Measurements from ENCODE around the gene TUBE1.
A peak's percentile ranks its signal among the peaks of the same experiment; 100 is the strongest.

Gene TUBE1

GRCh38 chr6:112032728-112033127 is 54.6 kb downstream of the TUBE1 start:
- Histone ChIP-seq H4K12ac (ENCODE audit: low read depth, low read length) (no peak overlapping the region), H3K18ac (ENCODE audit: low read length) (no peak overlapping the region), H3K79me1 (ENCODE audit: low read length) (no peaks in the 10 kb centered on the region), H3K23ac (ENCODE audit: low read length) (no peak overlapping the region), H3K79me2 (ENCODE audit: control insufficient read depth, insufficient read depth, low read length, poor library complexity) (no peaks in the 10 kb centered on the region), H3K4me1 (ENCODE audit: control insufficient read depth in 1 of 2, insufficient read depth in 2 of 2, low read length in 2 of 2) (no peaks in the 10 kb centered on the region), H2AFZ (ENCODE audit: insufficient read depth, low read length, poor library complexity) (no peak overlapping the region), H3K36me3 (ENCODE audit: control insufficient read depth in 1 of 2, insufficient read depth in 2 of 2, low read length in 2 of 2) (no peaks in the 10 kb centered on the region), H4K8ac (ENCODE audit: low read depth, low read length) (no peak overlapping the region), H2AK5ac (ENCODE audit: low read length) (no peak overlapping the region), H3K14ac (ENCODE audit: low read length) (no peak overlapping the region), H3K4me3 (ENCODE audit: low read depth, low read length) (no peak overlapping the region), H4K91ac (ENCODE audit: low read depth, low read length) (no peak overlapping the region), H2BK12ac (ENCODE audit: low read length) (no peak overlapping the region), H3K27ac (ENCODE audit: low read depth, low read length) (no peak overlapping the region), H3K4me2 (ENCODE audit: low read length) (no peak overlapping the region), H3K9me3 (ENCODE audit: insufficient read depth, low read depth, low read length) (no peaks in the 10 kb centered on the region), H3K27me3 (ENCODE audit: insufficient read depth, low read length) (no peaks in the 10 kb centered on the region), H3K9ac (ENCODE audit: low read length) (no peak overlapping the region), H3K4ac (ENCODE audit: low read depth, low read length) (no peak overlapping the region), H2BK120ac (ENCODE audit: insufficient read depth, low read length, poor library complexity) (no peak overlapping the region), H2BK5ac (ENCODE audit: low read depth, low read length, poor library complexity) (no peak overlapping the region)
- WGBS (ENCODE audit: extremely low coverage, insufficient coverage, insufficient read length) = no CpG with 5 or more reads among the region's 6 CpGs
- no peak for DNase-seq

DNA sequence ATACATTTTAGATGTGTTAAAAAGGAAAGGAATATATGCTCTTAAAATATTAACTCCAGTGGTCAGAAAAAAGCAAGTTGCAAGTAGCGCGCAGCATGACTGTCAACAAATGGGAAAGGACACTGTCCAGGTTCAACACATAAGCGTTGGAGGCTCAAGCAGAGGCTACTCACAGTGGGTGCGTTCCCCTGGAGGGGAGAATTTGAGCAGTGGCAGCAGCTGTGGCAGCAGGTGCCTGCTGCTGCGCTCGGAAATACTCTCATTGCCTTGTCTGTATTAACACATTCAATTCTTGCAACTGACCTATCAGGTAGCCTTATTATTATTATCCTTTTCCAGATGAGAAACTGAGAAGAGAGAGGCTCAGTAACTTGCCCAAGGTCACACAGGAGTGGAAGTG is 55.3 kb downstream of the TUBE1 start:
- Histone ChIP-seq H4K8ac (ENCODE audit: low read depth, low read length) (no peak overlapping the region), H3K9me3 (ENCODE audit: insufficient read depth, low read depth, low read length) (no peaks in the 10 kb centered on the region), H3K4me2 (ENCODE audit: low read length) (no peak overlapping the region), H3K36me3 (ENCODE audit: control insufficient read depth in 1 of 2, insufficient read depth in 2 of 2, low read length in 2 of 2) (no peaks in the 10 kb centered on the region), H3K23ac (ENCODE audit: low read length) (no peak overlapping the region), H3K4me1 (ENCODE audit: control insufficient read depth in 1 of 2, insufficient read depth in 2 of 2, low read length in 2 of 2) (peaks cover 3 to 4% of the 10 kb centered on the region in 2 experiments), H2BK5ac (ENCODE audit: low read depth, low read length, poor library complexity) (no peak overlapping the region), H4K91ac (ENCODE audit: low read depth, low read length) (no peak overlapping the region), H3K4ac (ENCODE audit: low read depth, low read length) (no peak overlapping the region), H2BK120ac (ENCODE audit: insufficient read depth, low read length, poor library complexity) (no peak overlapping the region), H3K27ac (ENCODE audit: low read depth, low read length) (no peak overlapping the region), H3K14ac (ENCODE audit: low read length) (no peak overlapping the region), H4K12ac (ENCODE audit: low read depth, low read length) (no peak overlapping the region), H3K18ac (ENCODE audit: low read length) (no peak overlapping the region), H3K27me3 (ENCODE audit: insufficient read depth, low read length) (no peaks in the 10 kb centered on the region), H2AFZ (ENCODE audit: insufficient read depth, low read length, poor library complexity) (no peak overlapping the region), H3K79me1 (ENCODE audit: low read length) (no peaks in the 10 kb centered on the region), H2BK12ac (ENCODE audit: low read length) (no peak overlapping the region), H3K79me2 (ENCODE audit: control insufficient read depth, insufficient read depth, low read length, poor library complexity) (peaks cover 3% of the 10 kb centered on the region), H2AK5ac (ENCODE audit: low read length) (no peak overlapping the region), H3K9ac (ENCODE audit: low read length) (peak overlapping the region; percentile 49), H3K4me3 (ENCODE audit: low read depth, low read length) (peak overlapping the region; percentile 34)
- no CpG with 5 or more reads among the region's 6 CpGs for WGBS (ENCODE audit: extremely low coverage, insufficient coverage, insufficient read length)
- DNase-seq = no peak

- Histone ChIP-seq H3K18ac (ENCODE audit: low read length) (no peak overlapping the region), H2BK12ac (ENCODE audit: low read length) (no peak overlapping the region), H3K79me2 (ENCODE audit: control insufficient read depth, insufficient read depth, low read length, poor library complexity) (peaks cover 3% of the 10 kb centered on the region), H2BK5ac (ENCODE audit: low read depth, low read length, poor library complexity) (no peak overlapping the region), H3K4me3 (ENCODE audit: low read depth, low read length) (no peak overlapping the region), H3K4me1 (ENCODE audit: control insufficient read depth in 1 of 2, insufficient read depth in 2 of 2, low read length in 2 of 2) (peaks cover 3 to 4% of the 10 kb centered on the region in 2 experiments), H2AFZ (ENCODE audit: insufficient read depth, low read length, poor library complexity) (no peak overlapping the region), H2BK120ac (ENCODE audit: insufficient read depth, low read length, poor library complexity) (no peak overlapping the region), H4K12ac (ENCODE audit: low read depth, low read length) (no peak overlapping the region), H3K27ac (ENCODE audit: low read depth, low read length) (no peak overlapping the region), H3K9me3 (ENCODE audit: insufficient read depth, low read depth, low read length) (no peaks in the 10 kb centered on the region), H3K14ac (ENCODE audit: low read length) (no peak overlapping the region), H3K9ac (ENCODE audit: low read length) (no peak overlapping the region), H4K91ac (ENCODE audit: low read depth, low read length) (no peak overlapping the region), H3K79me1 (ENCODE audit: low read length) (no peaks in the 10 kb centered on the region), H4K8ac (ENCODE audit: low read depth, low read length) (no peak overlapping the region), H3K23ac (ENCODE audit: low read length) (no peak overlapping the region), H3K36me3 (ENCODE audit: control insufficient read depth in 1 of 2, insufficient read depth in 2 of 2, low read length in 2 of 2) (no peaks in the 10 kb centered on the region), H3K27me3 (ENCODE audit: insufficient read depth, low read length) (no peaks in the 10 kb centered on the region), H2AK5ac (ENCODE audit: low read length) (no peak overlapping the region), H3K4me2 (ENCODE audit: low read length) (no peak overlapping the region), H3K4ac (ENCODE audit: low read depth, low read length) (no peak overlapping the region)
- DNase-seq = no peak
- WGBS (ENCODE audit: extremely low coverage, insufficient coverage, insufficient read length) = no CpG with 5 or more reads among the region's 3 CpGs
These were observed 56.2 kb downstream of the TUBE1 start for GRCh38 chr6:112030961-112031660.

GRCh38 chr6:112030206-112030960 is 56.9 kb downstream of the TUBE1 start:
- Histone ChIP-seq H2BK5ac (ENCODE audit: low read depth, low read length, poor library complexity) (no peak overlapping the region), H2AK5ac (ENCODE audit: low read length) (no peak overlapping the region), H3K79me1 (ENCODE audit: low read length) (no peaks in the 10 kb centered on the region), H3K4me1 (ENCODE audit: control insufficient read depth in 1 of 2, insufficient read depth in 2 of 2, low read length in 2 of 2) (peaks cover 3 to 4% of the 10 kb centered on the region in 2 experiments), H3K4ac (ENCODE audit: low read depth, low read length) (no peak overlapping the region), H4K8ac (ENCODE audit: low read depth, low read length) (no peak overlapping the region), H3K27ac (ENCODE audit: low read depth, low read length) (no peak overlapping the region), H2AFZ (ENCODE audit: insufficient read depth, low read length, poor library complexity) (no peak overlapping the region), H2BK120ac (ENCODE audit: insufficient read depth, low read length, poor library complexity) (no peak overlapping the region), H3K36me3 (ENCODE audit: control insufficient read depth in 1 of 2, insufficient read depth in 2 of 2, low read length in 2 of 2) (no peaks in the 10 kb centered on the region), H3K23ac (ENCODE audit: low read length) (no peak overlapping the region), H3K4me3 (ENCODE audit: low read depth, low read length) (no peak overlapping the region), H3K79me2 (ENCODE audit: control insufficient read depth, insufficient read depth, low read length, poor library complexity) (peaks cover 3% of the 10 kb centered on the region), H3K4me2 (ENCODE audit: low read length) (no peak overlapping the region), H2BK12ac (ENCODE audit: low read length) (no peak overlapping the region), H3K9ac (ENCODE audit: low read length) (no peak overlapping the region), H4K91ac (ENCODE audit: low read depth, low read length) (no peak overlapping the region), H3K18ac (ENCODE audit: low read length) (no peak overlapping the region), H4K12ac (ENCODE audit: low read depth, low read length) (no peak overlapping the region), H3K27me3 (ENCODE audit: insufficient read depth, low read length) (no peaks in the 10 kb centered on the region), H3K9me3 (ENCODE audit: insufficient read depth, low read depth, low read length) (no peaks in the 10 kb centered on the region), H3K14ac (ENCODE audit: low read length) (no peak overlapping the region)
- peak; percentile 42 to 65 for DNase-seq
- no CpG with 5 or more reads among the region's 7 CpGs for WGBS (ENCODE audit: extremely low coverage, insufficient coverage, insufficient read length)
